GM20431 (cell line): ENCODE data around the gene ZBTB16.

Experiments
- in situ Hi-C: fragments of 300-500 bp; cut with MseI, MboI; formaldehyde crosslinking; loops from one replicate; pipeline ENCODE4 v1.15.0; 2020; ENCODE audit warnings: low sequenced_read_pairs; ENCODE audit not compliant: unreplicated experiment

ZBTB16 gene

GRCh38 chr11:114059278-114059983, at the start of gene ZBTB16:
TSS of gene ZBTB16 (plus strand) at chr11:114059711. CDS start at chr11:114063301, 3,590 bp downstream.
- in situ Hi-C loops = no loop called here

DNA sequence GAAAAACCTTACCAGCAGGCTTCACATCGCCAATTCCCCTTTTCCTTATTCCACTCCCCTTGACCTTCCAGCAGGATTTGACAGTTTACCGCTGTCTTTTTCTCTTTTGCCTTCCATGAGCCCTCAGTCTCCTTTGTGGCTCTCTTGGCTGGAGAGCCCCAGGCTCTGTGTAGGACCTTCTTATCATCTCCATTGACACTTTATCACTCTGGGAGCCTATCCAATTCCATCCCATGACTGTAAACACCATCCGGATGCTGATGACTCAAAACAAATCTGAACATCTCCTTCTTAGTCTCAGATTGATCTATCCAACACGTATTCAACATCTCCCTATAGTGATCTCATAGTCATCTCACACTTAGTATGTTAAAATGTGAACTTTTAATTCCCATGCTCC, 48.6 kb upstream of the ZBTB16 start:
- in situ Hi-C loops = no loop called here

DNA sequence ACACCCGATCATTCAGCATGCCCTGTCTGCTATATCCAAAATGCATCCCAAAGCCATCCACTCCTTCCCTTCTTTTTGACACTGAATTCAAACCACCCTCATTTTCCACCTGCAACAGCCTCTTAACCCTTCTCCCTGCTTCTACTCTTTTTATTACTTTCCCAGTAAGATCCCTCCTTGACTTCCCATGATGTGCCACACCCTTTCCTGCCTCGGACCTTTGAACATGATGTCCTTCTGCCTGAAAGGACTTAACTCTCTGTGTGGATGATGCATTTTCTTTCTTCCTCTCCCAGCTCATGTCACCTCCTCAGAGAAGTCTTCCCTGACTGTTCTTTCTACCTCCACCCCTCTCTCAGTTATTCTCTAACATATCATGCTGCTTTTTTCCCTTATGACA, 48.1 kb upstream of the ZBTB16 start:
- in situ Hi-C loops = no loop called here

GRCh38 chr11:114015117-114015516, 44.4 kb upstream of the ZBTB16 start:
- in situ Hi-C loops = no loop called here

DNA sequence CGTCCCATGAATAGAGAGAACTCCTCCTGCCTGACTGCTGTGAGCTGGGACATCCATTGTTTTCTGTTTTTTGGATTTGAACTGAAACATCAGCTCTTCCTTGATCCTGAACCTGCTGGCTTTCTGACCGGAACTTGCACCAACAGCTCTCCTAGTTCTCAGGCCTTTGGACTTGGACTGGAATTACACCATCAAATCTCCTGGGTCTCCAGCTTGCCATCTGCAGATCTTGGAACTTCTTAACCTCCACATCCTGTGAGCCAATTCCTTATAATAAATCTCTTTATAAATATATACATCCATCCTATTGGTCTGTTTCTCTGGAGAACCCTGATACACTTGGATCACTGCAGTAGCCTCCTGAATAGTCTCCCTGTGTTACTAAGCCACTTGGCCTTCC, 42.5 kb upstream of the ZBTB16 start:
- in situ Hi-C loops = no loop called here

DNA sequence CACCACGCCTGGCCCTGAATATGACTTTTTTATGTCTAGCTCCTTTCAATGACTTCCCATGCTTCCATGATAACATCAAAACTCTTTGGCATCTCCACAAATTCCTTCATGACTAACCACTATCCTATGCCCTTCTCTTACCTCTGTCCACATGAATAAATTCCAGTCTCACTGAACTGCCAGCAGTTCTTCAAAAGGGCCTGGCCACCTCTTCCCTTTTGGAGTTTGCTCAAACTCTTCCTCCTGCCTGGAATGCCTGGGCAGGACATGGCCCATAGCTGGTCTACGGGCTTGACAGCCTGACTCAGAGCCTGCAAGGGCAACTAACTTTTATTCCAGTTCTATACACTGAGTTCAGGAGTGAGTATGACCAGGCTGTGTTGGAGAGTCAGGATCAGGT, 41.8 kb upstream of the ZBTB16 start:
- in situ Hi-C loops = no loop called here

GRCh38 chr11:114019046-114019445, 40.5 kb upstream of the ZBTB16 start:
- in situ Hi-C loops = no loop called here

- in situ Hi-C loops = no loop called here
Measured at GRCh38 chr11:114019574-114019973, 39.9 kb upstream of the ZBTB16 start.

DNA sequence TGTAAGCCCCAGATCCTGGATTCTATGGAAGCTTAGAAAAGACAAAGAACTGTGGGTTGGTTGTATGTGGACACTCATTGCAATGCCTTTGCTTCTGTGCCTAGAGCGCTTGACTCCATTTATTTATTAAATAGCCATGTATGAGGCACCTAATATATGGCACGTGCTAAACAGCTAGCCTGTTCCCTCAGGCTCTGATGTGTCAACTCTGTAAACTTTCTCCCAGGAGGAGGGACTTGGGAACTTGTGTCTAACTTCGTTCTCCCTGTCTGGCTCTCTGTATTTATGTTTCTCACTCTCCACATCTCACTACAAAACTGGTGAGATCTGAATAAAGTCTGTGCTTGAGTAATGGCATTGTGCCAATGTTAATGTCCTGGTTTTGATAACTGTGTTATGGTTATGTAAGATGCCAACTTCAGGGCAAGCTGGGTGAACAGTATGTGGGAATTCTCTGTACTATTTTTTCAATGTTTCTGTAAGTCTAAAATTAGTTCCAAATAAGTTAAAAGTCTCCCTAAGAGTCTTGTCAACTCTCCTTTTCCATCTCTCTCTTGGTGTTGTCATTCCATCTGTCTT, 34.1 kb upstream of the ZBTB16 start:
- in situ Hi-C loops = no loop called here

- in situ Hi-C loops = no loop called here
Measured at GRCh38 chr11:114026355-114026754, 33.2 kb upstream of the ZBTB16 start.

DNA sequence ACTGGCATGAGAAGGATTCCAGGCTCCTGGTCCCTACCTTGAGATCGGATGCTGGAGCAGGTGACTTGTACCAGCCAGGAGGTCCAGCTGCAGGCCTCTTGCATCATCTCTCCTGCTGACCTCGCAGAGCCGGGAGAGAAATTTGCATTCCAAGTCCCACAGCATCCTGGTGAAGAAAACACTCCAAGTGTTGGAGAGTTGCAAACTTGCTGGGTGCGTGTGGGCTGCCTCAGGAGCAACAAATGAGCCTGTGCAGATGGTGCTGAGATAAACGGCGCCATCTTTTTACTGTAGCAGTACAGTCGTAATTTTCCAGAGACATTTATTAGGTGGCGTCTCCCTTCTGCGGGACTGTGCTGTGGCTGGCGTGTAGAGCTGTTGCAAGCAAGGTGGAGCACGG, 32.1 kb upstream of the ZBTB16 start:
- in situ Hi-C loops = no loop called here

- in situ Hi-C loops = no loop called here
Measured at GRCh38 chr11:114027926-114028325, 31.6 kb upstream of the ZBTB16 start.

GRCh38 chr11:114031246-114031966, 28.1 kb upstream of the ZBTB16 start:
- in situ Hi-C loops = no loop called here

DNA sequence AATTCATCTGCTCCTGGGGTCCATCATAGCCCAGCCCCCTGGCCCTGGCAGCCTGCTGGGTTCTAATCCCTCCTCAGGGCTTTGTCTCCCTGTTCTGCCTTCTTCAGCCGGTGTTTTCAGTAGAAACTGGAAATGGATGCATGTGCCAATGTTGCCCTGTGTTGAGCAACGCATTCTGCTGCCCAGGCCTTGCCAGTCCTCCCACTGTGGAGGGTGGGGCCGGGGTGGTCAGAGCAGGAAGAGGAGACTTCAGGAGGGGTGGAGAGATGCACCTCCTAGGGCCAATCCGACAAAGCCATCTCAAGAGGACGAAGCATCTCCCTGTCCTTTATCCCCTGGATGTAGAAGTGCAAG, 27.6 kb upstream of the ZBTB16 start:
- in situ Hi-C loops = no loop called here

DNA sequence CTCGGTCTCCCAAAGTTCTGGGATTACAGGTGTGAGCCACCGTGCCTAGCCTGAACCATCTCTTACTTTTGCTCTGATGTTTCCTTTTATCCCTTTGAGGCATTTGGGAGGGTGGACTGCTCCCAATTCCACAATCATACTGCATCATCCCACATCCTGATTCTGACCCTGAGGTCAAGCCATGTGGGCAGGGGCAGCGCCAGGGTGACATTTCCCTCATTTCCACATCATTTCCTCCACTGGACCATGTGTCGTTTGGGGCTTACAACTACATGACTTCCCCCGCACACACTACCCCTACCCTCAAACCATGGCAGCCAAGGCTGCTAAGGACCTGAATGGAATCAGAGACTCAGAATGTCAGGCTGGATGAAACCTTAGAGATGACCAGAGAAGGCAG, 26.4 kb upstream of the ZBTB16 start:
- in situ Hi-C loops = no loop called here

- in situ Hi-C loops = no loop called here
Measured at GRCh38 chr11:114033572-114033971, 25.9 kb upstream of the ZBTB16 start.

- in situ Hi-C loops = no loop called here
Measured at GRCh38 chr11:114034956-114035355, 24.6 kb upstream of the ZBTB16 start.

DNA sequence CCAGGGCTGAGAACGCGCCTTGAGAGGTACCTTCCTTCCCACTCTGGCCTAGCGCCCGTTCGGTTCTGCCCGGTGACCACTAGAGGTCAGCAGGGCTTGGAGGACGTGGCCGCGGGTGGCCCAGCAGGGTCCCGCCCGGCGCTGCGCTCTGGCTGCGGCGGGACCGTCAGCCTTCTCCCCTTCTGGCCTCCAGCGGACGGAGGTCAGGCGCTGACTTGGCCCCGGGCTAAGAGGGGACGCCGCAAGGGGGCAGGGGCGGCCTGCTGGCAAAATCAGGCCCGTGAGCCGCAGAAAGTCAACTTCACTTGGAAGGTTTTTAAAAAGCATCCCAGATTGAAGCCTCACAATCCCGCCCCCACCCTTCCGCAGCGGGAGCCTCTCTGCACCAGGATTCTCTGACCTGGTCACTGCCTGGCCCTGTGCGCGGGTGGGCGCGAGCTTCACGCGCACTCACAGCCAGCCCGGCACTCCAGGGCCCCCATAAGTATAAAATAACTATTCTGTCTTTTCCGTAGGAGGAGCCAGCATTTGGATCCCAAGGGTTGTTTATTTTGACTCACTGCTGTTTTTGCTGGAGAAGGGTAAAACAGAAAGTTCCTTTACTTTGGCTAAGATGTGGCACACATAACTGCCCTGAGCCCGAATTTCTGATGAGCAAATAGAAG, 23.2 kb upstream of the ZBTB16 start:
- in situ Hi-C loops = no loop called here

GRCh38 chr11:114036958-114037357, 22.6 kb upstream of the ZBTB16 start:
- in situ Hi-C loops = no loop called here

- in situ Hi-C loops = no loop called here
Measured at GRCh38 chr11:114039551-114039950, 20.0 kb upstream of the ZBTB16 start.

DNA sequence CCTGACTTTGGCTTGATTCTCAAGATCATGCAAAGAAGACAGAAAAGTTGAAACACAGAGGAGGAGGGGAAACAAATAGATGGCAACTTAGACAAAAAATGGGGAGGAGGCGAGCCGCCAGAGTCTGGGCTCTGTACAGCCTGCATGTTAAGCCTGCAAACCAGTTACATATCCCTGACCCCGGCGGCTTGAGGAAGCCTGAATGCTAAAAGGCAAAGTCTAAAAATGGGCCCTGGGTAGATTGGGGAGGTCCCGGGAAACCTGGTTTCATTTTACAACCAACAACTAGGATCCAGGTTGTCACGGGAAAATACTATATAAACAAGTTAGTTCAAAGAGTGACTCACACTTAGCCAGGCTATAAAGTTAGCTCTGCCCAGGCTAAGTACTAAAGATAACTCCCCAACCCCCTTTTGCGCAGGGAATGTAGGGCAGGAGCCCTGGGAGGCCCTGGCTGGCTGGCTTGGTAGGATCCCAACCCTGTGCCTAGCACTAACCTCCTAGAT, 18.8 kb upstream of the ZBTB16 start:
- in situ Hi-C loops = no loop called here
